DMS 273 (cell line): Measurements from ENCODE around the gene VSTM2B.

ENCODE experiments used
- DNase-seq: peaks from one replicate; lab custom pipeline; 2025; ENCODE audit not compliant: unreplicated experiment; lab: John Stamatoyannopoulos, UW

Gene VSTM2B

GRCh38 chr19:29515233-29515619 is 10.6 kb upstream of the VSTM2B start:
- peak; percentile 24 for DNase-seq

- no peak for DNase-seq
These were observed 10.0 kb upstream of the VSTM2B start for GRCh38 chr19:29515706-29516357.

DNA sequence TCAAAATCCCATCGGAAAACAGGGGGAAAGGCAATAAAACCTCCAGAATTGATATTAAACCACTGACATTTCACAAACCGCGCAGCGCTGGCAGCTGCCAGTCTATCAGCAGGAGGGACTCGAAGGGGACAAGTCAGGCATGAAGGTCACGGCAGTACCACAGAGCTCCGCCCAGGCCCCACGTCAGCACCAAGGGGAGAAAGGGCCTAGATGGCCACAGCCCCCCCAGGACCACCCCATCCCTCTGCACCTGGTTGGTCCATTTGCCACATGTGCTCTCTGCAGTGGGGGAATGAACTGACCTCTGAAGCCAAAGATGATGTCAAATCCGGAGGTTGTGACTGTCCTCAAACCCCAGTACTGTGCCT is 9.5 kb upstream of the VSTM2B start:
- no peak for DNase-seq

DNA sequence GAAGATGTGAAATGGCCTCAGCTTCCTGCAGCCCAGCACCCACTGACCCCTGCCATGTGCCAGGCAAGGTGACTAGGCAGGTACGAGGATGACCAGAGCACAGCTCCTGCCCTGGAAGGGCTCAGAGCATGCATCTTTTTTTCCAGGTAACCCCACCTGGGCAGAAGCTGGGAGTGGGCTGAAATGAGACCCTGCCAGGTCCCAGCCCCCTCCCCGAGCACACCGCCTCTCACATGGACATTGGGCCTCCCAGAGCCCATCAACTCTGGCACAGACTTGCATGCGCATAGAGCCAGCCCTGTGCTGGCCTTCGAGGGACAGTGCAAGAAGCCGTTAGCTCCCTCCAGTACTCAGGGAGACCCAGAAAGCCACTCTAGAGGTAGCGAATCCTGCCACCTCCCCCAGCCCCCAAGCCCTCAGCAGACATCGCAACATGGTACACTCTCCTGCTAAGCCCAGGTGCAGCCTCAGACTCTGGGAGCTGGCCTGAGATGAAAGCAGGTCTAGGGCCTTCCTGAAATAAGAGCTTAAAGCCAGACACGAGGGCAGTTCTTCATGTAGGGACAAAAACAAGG is 8.9 kb upstream of the VSTM2B start:
- DNase-seq, result no peak

GRCh38 chr19:29517412-29517811 is 8.4 kb upstream of the VSTM2B start:
- no peak for DNase-seq

- DNase-seq, result no peak
These were observed 7.8 kb upstream of the VSTM2B start for GRCh38 chr19:29517946-29518345.

DNA sequence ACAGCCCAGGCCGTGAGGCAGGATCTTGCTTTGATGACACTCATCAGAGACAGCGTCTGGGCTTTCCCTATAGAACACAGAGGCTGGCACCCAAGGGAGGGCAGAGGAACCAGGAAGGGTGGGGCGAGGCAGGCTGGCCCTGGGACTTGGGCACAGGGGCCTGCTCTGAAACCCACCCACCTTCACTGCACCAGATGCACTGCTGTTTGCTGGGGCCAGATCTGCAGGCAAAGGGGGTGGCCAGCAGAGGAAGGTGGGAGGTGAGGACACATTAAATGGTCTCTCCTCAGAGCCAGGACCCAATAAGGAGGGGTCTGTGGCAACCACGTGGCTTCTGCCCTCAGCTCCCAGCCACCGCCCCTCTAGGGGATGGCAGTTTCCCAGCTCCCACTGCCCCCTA is 6.6 kb upstream of the VSTM2B start:
- DNase-seq, result no peak

DNA sequence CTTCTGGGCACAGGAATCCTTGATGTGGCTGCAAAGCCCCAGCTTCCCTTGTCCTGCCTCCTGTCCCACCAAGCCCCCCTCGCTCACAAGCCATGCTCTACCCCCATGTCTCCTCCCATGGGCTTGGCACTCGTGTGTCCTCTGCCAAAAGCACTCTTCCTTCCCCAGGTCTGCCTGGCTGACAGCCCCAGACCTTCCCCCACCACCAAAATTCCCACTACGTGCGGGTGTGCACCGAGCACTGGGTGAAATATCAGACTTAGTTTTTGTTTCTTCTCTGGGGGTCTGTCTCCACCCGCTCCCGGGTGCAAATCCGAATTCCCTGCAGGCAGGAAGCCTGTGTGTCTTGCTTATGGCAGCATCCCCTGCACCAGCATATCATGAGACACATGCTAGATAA is 5.9 kb upstream of the VSTM2B start:
- DNase-seq, result no peak

DNA sequence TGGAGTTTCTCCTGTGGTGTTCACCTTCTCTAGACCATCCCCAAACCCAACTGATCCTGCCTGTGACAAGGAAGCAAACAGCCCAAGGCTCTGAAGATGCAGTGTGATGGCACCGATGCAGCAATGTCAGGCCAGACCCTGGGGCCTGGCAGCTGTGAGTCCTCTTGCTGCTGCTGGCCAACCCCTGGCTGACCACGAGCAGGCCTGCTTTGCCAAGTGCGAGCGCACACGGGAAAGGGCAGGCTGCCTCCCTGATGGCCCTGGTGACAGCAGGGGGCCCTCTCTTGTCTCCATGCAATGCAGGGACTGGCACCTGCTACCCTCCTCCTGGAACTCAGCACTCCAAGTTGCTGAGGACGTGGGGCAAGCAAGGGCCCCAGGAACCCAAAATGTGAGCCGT is 5.4 kb upstream of the VSTM2B start:
- DNase-seq, result no peak

- DNase-seq, result no peak
These were observed 4.3 kb upstream of the VSTM2B start for GRCh38 chr19:29521291-29522075.

DNA sequence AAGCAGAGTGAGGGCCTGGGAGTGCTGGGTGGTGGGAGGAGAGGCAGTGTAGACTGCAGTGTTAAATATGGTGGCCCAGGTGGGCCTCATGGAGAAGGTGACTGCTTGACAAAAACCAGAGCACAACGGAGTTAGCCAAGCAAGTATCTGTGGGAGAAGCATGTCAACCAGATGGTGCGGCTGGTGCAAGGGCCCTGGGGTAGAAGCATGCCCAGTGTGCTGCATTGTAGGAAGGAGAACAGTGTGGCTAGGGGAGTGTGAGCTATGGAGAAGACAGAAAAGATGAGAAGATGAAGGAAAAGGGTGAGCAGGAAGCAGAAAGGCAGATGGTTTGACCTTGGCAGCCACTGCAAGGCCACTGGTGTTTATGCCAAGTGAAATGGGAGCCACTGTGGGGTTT is 2.2 kb upstream of the VSTM2B start:
- no peak for DNase-seq

DNA sequence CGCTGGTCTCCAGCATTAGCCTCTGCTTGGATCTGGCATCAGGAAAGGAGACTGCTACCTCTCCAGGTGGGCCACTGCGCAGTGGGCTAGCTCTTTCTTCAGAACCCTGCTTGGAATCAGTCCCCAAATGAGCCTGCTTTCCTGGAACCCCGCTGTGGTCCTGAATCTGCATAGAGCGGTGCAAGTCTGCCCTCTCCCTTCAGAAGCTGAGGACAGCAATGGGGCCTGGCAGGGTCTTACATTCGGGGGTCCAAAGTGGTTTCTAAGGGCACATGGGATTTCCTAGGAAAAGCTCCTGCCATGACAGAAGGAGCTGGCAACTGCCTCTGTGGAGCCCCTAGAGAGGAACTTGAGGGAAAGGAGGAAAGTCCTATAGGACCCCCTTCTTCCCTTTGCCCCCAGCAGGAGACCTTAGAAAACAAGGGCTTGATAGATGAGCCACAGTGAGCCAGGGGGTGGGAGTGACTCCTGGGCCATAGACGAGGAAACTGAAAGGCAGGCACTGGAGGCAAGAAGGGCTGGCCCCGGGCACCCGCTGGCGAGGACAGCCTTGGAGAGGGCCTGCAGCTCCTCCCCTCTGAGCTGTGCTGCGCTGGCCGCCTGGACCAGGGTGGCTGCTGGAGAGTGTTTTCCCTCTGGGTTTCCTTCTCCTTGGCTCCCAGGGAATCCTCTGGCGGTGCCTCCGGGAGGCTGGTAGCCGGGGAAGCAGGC is 1.4 kb upstream of the VSTM2B start:
- peak; percentile 54 for DNase-seq

DNA sequence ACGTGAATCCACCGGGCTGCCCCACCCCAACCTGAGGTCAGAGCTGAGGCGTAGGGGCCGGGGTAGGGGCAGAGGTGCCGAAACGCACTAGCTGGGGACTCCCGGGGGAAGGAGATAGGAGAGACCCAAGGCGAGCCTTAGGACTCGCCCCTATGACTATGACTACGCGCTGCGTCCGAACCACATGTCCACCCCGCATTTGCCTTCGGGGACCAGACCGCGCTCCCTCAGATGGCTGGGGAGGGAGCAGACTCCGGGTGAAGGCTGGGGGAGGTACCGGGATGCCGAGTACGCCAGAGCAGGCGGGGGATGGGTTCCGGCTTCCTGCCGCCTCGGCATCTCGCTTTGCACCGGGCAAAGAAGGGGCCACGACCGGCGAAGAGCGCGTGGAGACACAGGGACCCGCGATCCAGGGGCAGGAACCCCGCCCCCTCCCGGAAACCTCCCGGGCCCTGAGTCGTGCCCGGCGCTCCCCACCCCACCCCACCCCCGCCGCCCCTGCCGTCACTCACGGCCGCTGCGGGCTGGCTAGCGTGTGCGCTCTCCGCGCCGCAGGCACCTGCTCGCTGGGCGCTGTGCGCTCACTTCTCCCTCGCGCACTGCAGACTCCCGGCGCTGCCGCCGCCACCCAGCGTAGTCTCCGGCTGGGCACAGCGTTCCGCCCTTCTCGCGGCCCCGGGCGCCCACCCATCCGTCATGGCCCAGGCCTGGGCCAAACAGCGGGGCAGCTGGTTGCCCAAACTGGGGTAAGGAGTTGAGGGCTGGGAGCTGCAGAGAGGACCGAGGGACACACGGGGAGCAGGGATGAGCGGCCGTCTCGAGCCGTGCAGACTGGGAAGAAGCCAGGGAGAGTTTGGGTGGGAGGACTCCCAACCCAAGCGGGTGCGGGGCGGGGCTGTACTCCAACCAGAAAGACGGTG is 622 bp upstream of the VSTM2B start:
- DNase-seq, result peak; percentile 61

DNA sequence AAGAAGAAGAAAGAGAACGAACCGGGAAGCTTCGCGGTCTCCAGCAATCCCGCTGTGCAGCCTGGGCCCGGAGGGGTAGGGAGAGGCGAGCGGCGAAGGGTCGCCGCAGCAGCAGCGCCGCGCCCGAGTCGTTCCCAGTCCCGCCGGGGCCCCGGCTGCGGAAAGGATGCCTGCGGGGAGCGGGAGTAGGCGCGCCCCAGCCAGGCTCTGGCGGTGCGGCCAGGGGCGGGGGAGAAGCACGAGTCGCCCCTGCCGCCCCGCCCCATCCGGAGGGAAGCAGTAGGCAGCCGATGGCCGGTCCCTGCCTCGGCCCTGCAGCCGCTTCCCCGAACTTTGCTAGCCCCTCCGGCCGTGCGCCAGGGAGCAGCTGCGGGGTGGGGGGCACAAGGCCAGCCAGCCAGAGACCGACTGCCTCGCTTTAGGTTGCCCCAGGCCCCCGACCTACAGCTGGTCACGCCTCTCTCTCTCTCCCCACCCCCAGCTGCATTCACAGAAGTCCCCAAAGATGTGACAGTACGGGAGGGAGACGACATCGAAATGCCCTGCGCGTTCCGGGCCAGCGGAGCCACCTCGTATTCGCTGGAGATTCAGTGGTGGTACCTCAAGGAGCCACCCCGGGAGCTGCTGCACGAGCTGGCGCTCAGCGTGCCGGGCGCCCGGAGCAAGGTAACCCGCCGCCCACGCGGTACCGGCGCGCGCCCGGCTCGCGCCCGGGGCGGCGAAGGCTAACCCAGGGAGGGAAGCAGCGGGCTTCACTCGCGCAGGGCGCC is 1.1 kb downstream of the VSTM2B start:
- peak; percentile 82 for DNase-seq

DNA sequence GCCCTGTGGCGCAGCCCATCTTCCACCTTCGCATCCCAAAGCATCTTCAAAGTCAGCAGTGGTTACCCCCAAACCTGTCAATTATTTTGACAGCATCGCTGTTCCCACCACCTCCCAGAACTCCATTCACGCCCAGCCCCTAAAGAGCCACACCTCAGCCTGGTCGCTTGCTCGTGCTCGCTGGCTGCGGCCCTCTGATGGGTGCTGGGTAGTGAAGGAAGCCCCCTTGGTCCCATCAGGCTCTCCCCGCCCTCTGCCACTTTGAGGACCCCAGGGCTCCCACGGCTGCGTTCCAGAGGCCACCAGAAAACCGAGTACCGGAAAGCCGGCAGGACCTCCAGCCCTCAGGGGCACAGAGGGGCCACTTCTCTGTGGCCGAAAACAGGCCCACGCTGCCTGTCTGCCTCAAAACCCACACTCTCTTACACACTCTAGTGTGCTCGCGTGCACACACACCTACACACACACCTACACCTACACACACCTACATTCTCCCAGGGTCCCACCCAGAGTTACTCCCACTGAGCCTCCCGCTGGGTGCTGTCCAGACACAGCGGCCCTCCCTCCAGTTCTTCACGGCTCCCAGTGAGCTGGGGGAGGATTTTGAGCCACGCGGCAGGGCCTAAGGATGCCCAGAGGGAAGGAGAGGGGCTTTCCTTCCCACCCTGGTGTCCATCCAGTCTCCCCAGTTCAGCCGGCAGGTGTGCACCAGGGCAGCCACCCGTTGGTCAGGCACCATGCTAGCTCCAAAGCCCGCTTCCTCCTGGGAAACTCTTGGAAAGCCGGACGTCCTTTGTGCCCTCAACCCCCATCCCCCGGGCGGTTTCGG is 1.9 kb downstream of the VSTM2B start:
- DNase-seq, result no peak

DNA sequence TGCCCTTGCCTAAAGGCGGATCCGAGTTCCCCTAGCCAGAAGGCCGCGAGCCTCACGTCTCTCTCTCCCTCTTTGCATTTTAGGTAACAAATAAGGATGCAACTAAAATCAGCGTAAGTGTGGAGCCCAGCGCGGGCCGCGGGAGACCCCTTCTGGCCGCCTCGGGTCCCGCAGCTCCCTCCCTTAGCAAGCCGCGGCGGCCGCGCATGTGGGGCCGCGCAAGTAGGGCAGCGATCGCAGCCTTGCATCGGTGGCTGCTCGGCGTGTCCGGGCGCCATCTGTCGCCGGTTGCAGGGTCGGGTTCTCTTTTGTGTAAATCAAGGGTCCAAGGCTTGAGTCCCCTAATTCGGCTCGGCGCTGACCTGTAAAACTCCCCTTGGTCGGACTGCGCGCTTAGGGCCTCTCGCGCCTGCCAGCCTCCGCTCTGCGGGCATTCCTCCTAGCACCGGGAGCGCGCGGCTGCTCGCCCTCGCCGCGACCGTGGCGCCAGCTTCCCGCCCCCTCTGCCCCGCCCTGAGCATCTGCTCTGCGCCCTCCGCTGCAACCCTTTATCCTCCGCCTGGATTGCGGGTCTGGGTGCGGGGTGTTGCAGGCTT is 2.7 kb downstream of the VSTM2B start:
- DNase-seq, result peak; percentile 94

- peak; percentile 68 for DNase-seq
These were observed 3.3 kb downstream of the VSTM2B start for GRCh38 chr19:29528946-29529645.
